ENCODE measurements around the gene MAST4.

The MAST4 gene

DNA sequence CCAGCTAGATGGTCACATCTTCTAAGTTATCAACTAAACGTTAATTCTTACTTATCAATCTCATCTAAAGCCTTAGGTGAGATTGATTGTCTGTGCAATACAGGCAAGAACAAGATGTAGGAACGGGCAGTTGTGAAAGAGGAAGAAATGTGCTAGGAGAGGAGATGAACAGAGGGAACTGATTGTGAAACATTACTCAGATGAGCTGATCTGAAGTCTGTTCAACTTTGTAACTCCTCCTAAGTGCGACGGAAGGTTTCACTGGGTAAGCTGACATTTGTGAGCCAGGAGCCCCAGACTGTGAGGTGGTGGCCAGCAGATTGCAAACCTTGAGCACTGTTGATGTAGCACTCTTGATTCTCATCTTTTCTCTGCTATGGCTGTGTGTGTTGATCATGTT lies 396.4 kb downstream of the MAST4 start:
- Histone ChIP-seq H3K79me2 (ENCODE audit: control insufficient read depth, low read length) (no peaks in the 10 kb centered on the region), H3K4me2 (ENCODE audit: low read length) (no peak overlapping the region), H3K27ac (ENCODE audit: low read depth, low read length) (no peak overlapping the region), H3K4me1 (ENCODE audit: control insufficient read depth, low read length) (no peaks in the 10 kb centered on the region), H3K9me2 (replicated peaks; ENCODE audit: control insufficient read depth, low read length) (no peaks in the 10 kb centered on the region), H4K20me1 (ENCODE audit: control insufficient read depth, insufficient read depth, low read depth, low read length) (no peaks in the 10 kb centered on the region), H3F3A (ENCODE audit: control insufficient read depth, insufficient read depth) (no peaks in the 10 kb centered on the region), H3K9me3 (ENCODE audit: control insufficient read depth, insufficient read depth, low read length) (no peaks in the 10 kb centered on the region), H3K36me3 (ENCODE audit: control insufficient read depth, low read length) (no peaks in the 10 kb centered on the region), H3K4me3 (ENCODE audit: low read length) (no peak overlapping the region), H3K27me3 (ENCODE audit: control insufficient read depth, low read length) (peaks cover 10% of the 10 kb centered on the region)
- TF ChIP-seq, protein P1, sequence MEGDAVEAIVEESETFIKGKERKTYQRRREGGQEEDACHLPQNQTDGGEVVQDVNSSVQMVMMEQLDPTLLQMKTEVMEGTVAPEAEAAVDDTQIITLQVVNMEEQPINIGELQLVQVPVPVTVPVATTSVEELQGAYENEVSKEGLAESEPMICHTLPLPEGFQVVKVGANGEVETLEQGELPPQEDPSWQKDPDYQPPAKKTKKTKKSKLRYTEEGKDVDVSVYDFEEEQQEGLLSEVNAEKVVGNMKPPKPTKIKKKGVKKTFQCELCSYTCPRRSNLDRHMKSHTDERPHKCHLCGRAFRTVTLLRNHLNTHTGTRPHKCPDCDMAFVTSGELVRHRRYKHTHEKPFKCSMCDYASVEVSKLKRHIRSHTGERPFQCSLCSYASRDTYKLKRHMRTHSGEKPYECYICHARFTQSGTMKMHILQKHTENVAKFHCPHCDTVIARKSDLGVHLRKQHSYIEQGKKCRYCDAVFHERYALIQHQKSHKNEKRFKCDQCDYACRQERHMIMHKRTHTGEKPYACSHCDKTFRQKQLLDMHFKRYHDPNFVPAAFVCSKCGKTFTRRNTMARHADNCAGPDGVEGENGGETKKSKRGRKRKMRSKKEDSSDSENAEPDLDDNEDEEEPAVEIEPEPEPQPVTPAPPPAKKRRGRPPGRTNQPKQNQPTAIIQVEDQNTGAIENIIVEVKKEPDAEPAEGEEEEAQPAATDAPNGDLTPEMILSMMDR (IDR thresholded peaks at IDR 0.05; ENCODE audit: low read depth, low read length, poor library complexity, severe bottlenecking): no peak
- TF ChIP-seq EZH2phosphoT487 (IDR thresholded peaks at IDR 0.05; ENCODE audit: borderline replicate concordance, low read length): no peak

DNA sequence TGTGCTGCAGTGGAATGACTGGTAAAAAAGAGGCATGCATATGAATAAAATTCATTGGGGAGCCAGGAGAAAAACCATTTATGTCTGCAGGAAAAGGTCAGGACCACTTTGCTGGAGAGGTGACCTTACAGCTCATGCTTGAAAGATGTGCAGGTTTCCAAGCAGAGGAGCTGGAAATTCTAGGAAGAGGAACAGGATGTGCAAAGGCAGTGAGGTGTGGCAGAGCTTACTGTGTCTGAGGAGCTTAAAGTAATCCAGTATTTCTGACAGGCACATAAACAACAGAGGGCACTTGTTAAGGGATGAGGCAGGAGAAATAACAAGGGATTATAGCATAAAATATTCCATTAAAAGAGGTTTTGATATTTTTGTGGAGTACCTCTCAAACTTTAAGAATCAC lies 397.3 kb downstream of the MAST4 start:
- no peak overlapping the region for H3K4me3 ChIP-seq (ENCODE audit: low read length)
- H3K9me2 ChIP-seq (replicated peaks; ENCODE audit: control insufficient read depth, low read length): no peaks in the 10 kb centered on the region
- H3F3A ChIP-seq (ENCODE audit: control insufficient read depth, insufficient read depth): no peaks in the 10 kb centered on the region
- no peak overlapping the region for H3K27ac ChIP-seq (ENCODE audit: low read depth, low read length)
- no peak overlapping the region for H3K4me2 ChIP-seq (ENCODE audit: low read length)
- no peaks in the 10 kb centered on the region for H3K4me1 ChIP-seq (ENCODE audit: control insufficient read depth, low read length)
- peaks cover 10% of the 10 kb centered on the region for H3K27me3 ChIP-seq (ENCODE audit: control insufficient read depth, low read length)
- no peaks in the 10 kb centered on the region for H3K79me2 ChIP-seq (ENCODE audit: control insufficient read depth, low read length)
- H3K36me3 ChIP-seq (ENCODE audit: control insufficient read depth, low read length): no peaks in the 10 kb centered on the region
- TF ChIP-seq, protein P1 (IDR thresholded peaks at IDR 0.05; ENCODE audit: low read depth, low read length, poor library complexity, severe bottlenecking): no peak
- TF ChIP-seq EZH2phosphoT487 (IDR thresholded peaks at IDR 0.05; ENCODE audit: borderline replicate concordance, low read length): no peak
- no peaks in the 10 kb centered on the region for H3K9me3 ChIP-seq (ENCODE audit: control insufficient read depth, insufficient read depth, low read length)
- H4K20me1 ChIP-seq (ENCODE audit: control insufficient read depth, insufficient read depth, low read depth, low read length): no peaks in the 10 kb centered on the region

DNA sequence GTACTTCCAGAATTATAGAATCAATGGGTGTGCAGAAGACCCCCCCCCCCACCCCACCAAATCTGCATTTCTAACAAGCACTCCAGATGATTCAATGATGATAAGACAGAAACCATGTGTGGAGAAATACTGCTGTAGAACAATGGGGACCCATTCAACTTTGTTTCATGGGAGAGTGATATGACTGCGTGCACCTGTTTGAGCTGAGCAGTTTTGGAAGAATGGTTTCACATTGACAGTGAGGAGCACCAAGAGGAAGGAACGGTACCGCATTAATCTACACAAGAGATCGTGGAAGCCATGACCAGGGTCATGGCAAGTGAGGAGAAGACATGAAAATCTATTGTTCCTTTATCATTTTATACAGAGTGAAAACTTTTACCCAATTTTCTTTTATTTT lies 397.7 kb downstream of the MAST4 start:
- no peaks in the 10 kb centered on the region for H3K79me2 ChIP-seq (ENCODE audit: control insufficient read depth, low read length)
- TF ChIP-seq, protein P1 (IDR thresholded peaks at IDR 0.05; ENCODE audit: low read depth, low read length, poor library complexity, severe bottlenecking): no peak
- no peak for TF ChIP-seq EZH2phosphoT487 (IDR thresholded peaks at IDR 0.05; ENCODE audit: borderline replicate concordance, low read length)
- H3K27me3 ChIP-seq (ENCODE audit: control insufficient read depth, low read length): peaks cover 11% of the 10 kb centered on the region
- H3K27ac ChIP-seq (ENCODE audit: low read depth, low read length): no peak overlapping the region
- H3K9me3 ChIP-seq (ENCODE audit: control insufficient read depth, insufficient read depth, low read length): no peaks in the 10 kb centered on the region
- H3K36me3 ChIP-seq (ENCODE audit: control insufficient read depth, low read length): no peaks in the 10 kb centered on the region
- H3K4me1 ChIP-seq (ENCODE audit: control insufficient read depth, low read length): no peaks in the 10 kb centered on the region
- H3F3A ChIP-seq (ENCODE audit: control insufficient read depth, insufficient read depth): no peaks in the 10 kb centered on the region
- H4K20me1 ChIP-seq (ENCODE audit: control insufficient read depth, insufficient read depth, low read depth, low read length): no peaks in the 10 kb centered on the region
- H3K4me3 ChIP-seq (ENCODE audit: low read length): no peak overlapping the region
- H3K4me2 ChIP-seq (ENCODE audit: low read length): no peak overlapping the region
- H3K9me2 ChIP-seq (replicated peaks; ENCODE audit: control insufficient read depth, low read length): no peaks in the 10 kb centered on the region

DNA sequence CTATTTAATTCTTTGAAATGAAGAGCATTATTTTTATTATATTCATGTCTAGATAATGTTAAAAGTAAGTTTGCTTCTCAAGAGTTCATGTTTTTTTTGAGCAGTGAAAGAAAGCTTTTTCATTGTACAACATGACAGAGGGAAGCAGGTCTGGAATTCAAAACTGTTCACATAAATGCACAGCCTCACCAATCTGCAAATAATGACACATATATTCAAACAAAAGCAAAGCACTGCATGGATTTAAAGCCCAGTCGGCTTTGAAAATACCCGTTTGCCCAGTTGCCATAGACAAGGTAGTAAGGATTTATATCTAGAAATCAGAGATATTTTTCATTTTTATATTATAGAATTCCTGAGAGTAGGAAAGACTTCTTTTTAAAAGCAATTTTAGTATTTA lies 398.6 kb downstream of the MAST4 start:
- Histone ChIP-seq H3K4me2 (ENCODE audit: low read length) (no peak overlapping the region), H3K36me3 (ENCODE audit: control insufficient read depth, low read length) (no peaks in the 10 kb centered on the region), H3K27me3 (ENCODE audit: control insufficient read depth, low read length) (peaks cover 17% of the 10 kb centered on the region), H3K79me2 (ENCODE audit: control insufficient read depth, low read length) (no peaks in the 10 kb centered on the region), H3K4me1 (ENCODE audit: control insufficient read depth, low read length) (no peaks in the 10 kb centered on the region), H3F3A (ENCODE audit: control insufficient read depth, insufficient read depth) (no peaks in the 10 kb centered on the region), H3K4me3 (ENCODE audit: low read length) (no peak overlapping the region), H3K9me2 (replicated peaks; ENCODE audit: control insufficient read depth, low read length) (no peaks in the 10 kb centered on the region), H4K20me1 (ENCODE audit: control insufficient read depth, insufficient read depth, low read depth, low read length) (no peaks in the 10 kb centered on the region), H3K9me3 (ENCODE audit: control insufficient read depth, insufficient read depth, low read length) (no peaks in the 10 kb centered on the region), H3K27ac (ENCODE audit: low read depth, low read length) (no peak overlapping the region)
- TF ChIP-seq EZH2phosphoT487 (IDR thresholded peaks at IDR 0.05; ENCODE audit: borderline replicate concordance, low read length): no peak
- TF ChIP-seq, protein P1 (IDR thresholded peaks at IDR 0.05; ENCODE audit: low read depth, low read length, poor library complexity, severe bottlenecking): no peak

All from DOHH2 (cell line).